ENCODE measurements around the gene NPTX1.

Gene NPTX1

GRCh38 chr17:80421381-80422090 is 54.9 kb downstream of the NPTX1 start:
- no peak overlapping the region for H3K27ac ChIP-seq (replicated peaks)
- DNase-seq (ENCODE audit: low read depth in 1 of 2, low spot score in 1 of 2): no peak
- H3K27me3 ChIP-seq (ENCODE audit: insufficient read depth, poor library complexity, severe bottlenecking): peaks cover 6% of the 10 kb centered on the region
- no peak overlapping the region for H3K4me3 ChIP-seq (replicated peaks; ENCODE audit: insufficient read depth, low read length)
- TF ChIP-seq SPI1 (IDR thresholded peaks at IDR 0.05; ENCODE audit: borderline replicate concordance, low read depth): no peak
- no peak for TF ChIP-seq REST (IDR thresholded peaks at IDR 0.05; ENCODE audit: insufficient replicate concordance, low read depth)
- TF ChIP-seq GABPA (IDR thresholded peaks at IDR 0.05; ENCODE audit: low read depth): no peak
- TF ChIP-seq POLR2AphosphoS5 (IDR thresholded peaks at IDR 0.05; ENCODE audit: low read depth): no peak
- TF ChIP-seq CTCF (IDR thresholded peaks at IDR 0.05; ENCODE audit: insufficient read depth, low read length): no peak

- no peak for TF ChIP-seq SPI1 (IDR thresholded peaks at IDR 0.05; ENCODE audit: borderline replicate concordance, low read depth)
- TF ChIP-seq POLR2AphosphoS5 (IDR thresholded peaks at IDR 0.05; ENCODE audit: low read depth): no peak
- no peak for TF ChIP-seq CTCF (IDR thresholded peaks at IDR 0.05; ENCODE audit: insufficient read depth, low read length)
- TF ChIP-seq REST (IDR thresholded peaks at IDR 0.05; ENCODE audit: insufficient replicate concordance, low read depth): no peak
- TF ChIP-seq GABPA (IDR thresholded peaks at IDR 0.05; ENCODE audit: low read depth): no peak
- H3K27ac ChIP-seq (replicated peaks): no peak overlapping the region
- no peak for DNase-seq (ENCODE audit: low read depth in 1 of 2, low spot score in 1 of 2)
These were observed 57.2 kb downstream of the NPTX1 start for GRCh38 chr17:80419255-80419654.

GRCh38 chr17:80418589-80418988 is 57.8 kb downstream of the NPTX1 start:
- no peak for DNase-seq (ENCODE audit: low read depth in 1 of 2, low spot score in 1 of 2)
- Histone ChIP-seq H3K27ac (replicated peaks) (no peak overlapping the region), H3K4me3 (replicated peaks; ENCODE audit: insufficient read depth, low read length) (no peak overlapping the region), H3K27me3 (ENCODE audit: insufficient read depth, poor library complexity, severe bottlenecking) (peaks cover 9% of the 10 kb centered on the region)
- no peak for TF ChIP-seq POLR2AphosphoS5 (IDR thresholded peaks at IDR 0.05; ENCODE audit: low read depth)
- no peak for TF ChIP-seq CTCF (IDR thresholded peaks at IDR 0.05; ENCODE audit: insufficient read depth, low read length)
- no peak for TF ChIP-seq GABPA (IDR thresholded peaks at IDR 0.05; ENCODE audit: low read depth)
- TF ChIP-seq SPI1 (IDR thresholded peaks at IDR 0.05; ENCODE audit: borderline replicate concordance, low read depth): no peak
- TF ChIP-seq REST (IDR thresholded peaks at IDR 0.05; ENCODE audit: insufficient replicate concordance, low read depth): no peak

More at GRCh38 chr17:80419255-80419654, 57.2 kb downstream of the NPTX1 start:
- peaks cover 3% of the 10 kb centered on the region for H3K27me3 ChIP-seq (ENCODE audit: insufficient read depth, poor library complexity, severe bottlenecking)
- H3K4me3 ChIP-seq (replicated peaks; ENCODE audit: insufficient read depth, low read length): no peak overlapping the region
